Upper lobe of right lung (tissue), 1 donor: ENCODE data around the gene TFDP2. TPM values are rescaled to one million over a fixed set of nuclear protein-coding genes. Genes with fewer than 3 reads are reported as not detected.
A peak's percentile ranks its signal among the peaks of the same experiment; 100 is the strongest.

ENCODE experiments used
- ATAC-seq: fragments of 200-7000 bp; cut with Tn5 transposase; one replicate; pipeline ENCODE4 v1.9.1; 2020; ENCODE audit warnings: mild to moderate bottlenecking, moderate library complexity
- DNase-seq: peaks from one replicate; pipeline ENCODE4 v3.0.0-alpha.2; 2020
- H3K27ac ChIP-seq: fragments of 200-600 bp; one replicate; pipeline ENCODE4 v1.8.0; 2022
- H3K27me3 ChIP-seq: fragments of 200-600 bp; one replicate; pipeline ENCODE4 v1.8.0; 2022; ENCODE audit warnings: mild to moderate bottlenecking
- H3K36me3 ChIP-seq: fragments of 200-600 bp; one replicate; pipeline ENCODE4 v1.8.0; 2022
- H3K4me1 ChIP-seq: fragments of 200-600 bp; one replicate; pipeline ENCODE4 v1.8.0; 2022
- H3K4me3 ChIP-seq: fragments of 200-600 bp; one replicate; pipeline ENCODE4 v1.8.0; 2022; ENCODE audit warnings: mild to moderate bottlenecking
- H3K9me3 ChIP-seq: fragments of 200-600 bp; one replicate; pipeline ENCODE4 v1.8.0; 2022
- intact Hi-C: fragments of 100-400 bp; cut with DNase I; formaldehyde crosslinking; loops from one replicate; pipeline ENCODE4 v1.11.0; 2022
- total RNA-seq: library from RNA; stranded (reverse); fragmentation: NEBNext Ultra II Directional; extraction: Animal tissue kit (Norgen Biotek cat#: 25700); gene quantifications from one replicate; pipeline ENCODE4 v1.2.1, GENCODE V29; 2021
- TF ChIP-seq, protein P1 (sequence below): fragments of 200-600 bp; IDR thresholded peaks from one replicate; pipeline ENCODE4 v1.8.0; 2022; ENCODE audit warnings: antibody characterized with exemption
- donor health status: DM: no; HTN: yes; CAD: no; lungs with severe emphysema.

TFDP2 gene
- total RNA-seq, 1 donor from 2014 or later, result 26.7 TPM

DNA sequence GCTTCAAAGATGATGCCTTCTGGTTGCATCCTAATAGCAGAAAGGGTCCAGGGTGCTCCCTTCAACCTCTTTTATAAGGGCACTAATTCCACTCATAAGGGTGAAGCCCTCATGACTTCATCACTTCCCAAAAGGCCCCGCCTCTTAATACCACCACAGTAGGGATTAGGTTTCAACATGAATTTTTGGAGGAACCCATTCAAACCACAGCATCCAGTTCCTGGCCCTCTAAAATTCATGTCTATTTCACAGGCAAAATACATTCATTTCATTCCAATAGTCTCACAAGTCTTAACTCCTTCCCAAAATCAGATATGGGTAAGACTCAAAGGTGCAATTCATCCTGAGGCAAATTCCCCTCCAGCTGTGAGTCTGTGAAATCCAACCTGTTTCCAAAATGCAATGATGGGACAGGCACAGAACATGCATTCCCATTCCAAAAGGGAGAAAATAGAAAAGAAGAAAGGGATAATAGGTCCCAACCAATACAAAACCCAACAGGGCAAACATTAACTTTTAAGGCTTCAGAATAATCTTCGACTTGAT lies 148.9 kb downstream of the TFDP2 start:
- no peaks in the 10 kb centered on the region for H3K4me1 ChIP-seq
- ATAC-seq (no peak), DNase-seq (no peak)
- TF ChIP-seq, protein P1, sequence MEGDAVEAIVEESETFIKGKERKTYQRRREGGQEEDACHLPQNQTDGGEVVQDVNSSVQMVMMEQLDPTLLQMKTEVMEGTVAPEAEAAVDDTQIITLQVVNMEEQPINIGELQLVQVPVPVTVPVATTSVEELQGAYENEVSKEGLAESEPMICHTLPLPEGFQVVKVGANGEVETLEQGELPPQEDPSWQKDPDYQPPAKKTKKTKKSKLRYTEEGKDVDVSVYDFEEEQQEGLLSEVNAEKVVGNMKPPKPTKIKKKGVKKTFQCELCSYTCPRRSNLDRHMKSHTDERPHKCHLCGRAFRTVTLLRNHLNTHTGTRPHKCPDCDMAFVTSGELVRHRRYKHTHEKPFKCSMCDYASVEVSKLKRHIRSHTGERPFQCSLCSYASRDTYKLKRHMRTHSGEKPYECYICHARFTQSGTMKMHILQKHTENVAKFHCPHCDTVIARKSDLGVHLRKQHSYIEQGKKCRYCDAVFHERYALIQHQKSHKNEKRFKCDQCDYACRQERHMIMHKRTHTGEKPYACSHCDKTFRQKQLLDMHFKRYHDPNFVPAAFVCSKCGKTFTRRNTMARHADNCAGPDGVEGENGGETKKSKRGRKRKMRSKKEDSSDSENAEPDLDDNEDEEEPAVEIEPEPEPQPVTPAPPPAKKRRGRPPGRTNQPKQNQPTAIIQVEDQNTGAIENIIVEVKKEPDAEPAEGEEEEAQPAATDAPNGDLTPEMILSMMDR, result no peak
- no peaks in the 10 kb centered on the region for H3K27me3 ChIP-seq
- intact Hi-C loops, result no loop called here
- H3K36me3 ChIP-seq, result peaks cover 7% of the 10 kb centered on the region
- no peak overlapping the region for H3K4me3 ChIP-seq
- H3K9me3 ChIP-seq, result no peaks in the 10 kb centered on the region
- no peak overlapping the region for H3K27ac ChIP-seq

DNA sequence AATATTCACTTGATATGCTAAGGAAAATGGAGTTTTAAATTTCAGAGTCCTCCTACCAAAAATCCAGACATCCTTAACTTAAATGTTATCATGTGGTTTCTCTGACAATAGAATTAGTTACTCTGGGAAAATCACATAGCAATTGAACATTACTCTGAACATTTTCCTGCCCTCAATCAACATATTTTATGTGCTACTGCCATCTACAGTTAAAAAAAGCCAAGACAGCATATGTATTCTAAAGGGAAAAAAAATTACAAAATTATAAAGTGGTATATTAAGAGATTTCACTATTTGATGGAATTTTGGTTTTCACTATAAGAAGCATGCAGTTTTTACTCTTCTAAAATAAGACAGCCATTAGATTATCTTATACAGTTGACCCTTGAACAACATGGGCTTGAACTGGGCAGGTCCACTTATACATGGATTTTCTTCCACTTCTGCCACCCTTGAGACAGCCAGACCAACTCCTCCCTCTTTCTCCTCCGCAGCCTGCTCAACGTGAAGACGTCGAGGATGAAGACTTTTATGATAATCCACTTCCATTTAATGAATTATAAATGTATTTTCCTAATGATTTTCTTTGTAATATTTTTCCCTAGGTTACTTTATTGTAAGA lies 150.6 kb downstream of the TFDP2 start:
- no peaks in the 10 kb centered on the region for H3K27me3 ChIP-seq
- H3K36me3 ChIP-seq, result no peaks in the 10 kb centered on the region
- H3K27ac ChIP-seq, result no peak overlapping the region
- no peak for DNase-seq
- no peak overlapping the region for H3K4me3 ChIP-seq
- TF ChIP-seq, protein P1, result peak; percentile 14
- no peaks in the 10 kb centered on the region for H3K9me3 ChIP-seq
- intact Hi-C loops, result no loop called here
- no peak for ATAC-seq
- no peaks in the 10 kb centered on the region for H3K4me1 ChIP-seq

DNA sequence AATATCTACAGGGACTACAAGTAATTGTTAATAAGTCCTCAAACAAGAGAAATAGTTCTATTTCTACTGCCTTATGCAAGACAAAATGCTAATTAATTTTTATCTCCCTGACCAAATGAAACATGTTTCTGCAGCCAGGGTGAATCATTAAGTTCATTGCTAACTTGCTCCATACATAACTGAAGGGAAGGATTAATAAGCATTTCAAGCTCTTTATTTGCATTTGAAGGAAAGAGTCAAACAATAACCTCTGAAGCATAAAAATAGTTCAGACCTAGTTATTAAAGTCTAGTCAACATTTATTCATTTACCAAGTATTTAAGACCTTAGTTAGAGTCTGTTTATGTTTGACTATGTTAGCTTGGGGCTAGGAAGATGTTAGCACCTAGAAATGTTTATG lies 152.9 kb downstream of the TFDP2 start:
- TF ChIP-seq, protein P1, result no peak
- ATAC-seq (no peak), DNase-seq (no peak)
- Histone ChIP-seq H3K9me3 (no peaks in the 10 kb centered on the region), H3K27ac (no peak overlapping the region), H3K4me3 (no peak overlapping the region), H3K27me3 (no peaks in the 10 kb centered on the region), H3K4me1 (no peaks in the 10 kb centered on the region), H3K36me3 (no peaks in the 10 kb centered on the region)
- intact Hi-C loops, result no loop called here

DNA sequence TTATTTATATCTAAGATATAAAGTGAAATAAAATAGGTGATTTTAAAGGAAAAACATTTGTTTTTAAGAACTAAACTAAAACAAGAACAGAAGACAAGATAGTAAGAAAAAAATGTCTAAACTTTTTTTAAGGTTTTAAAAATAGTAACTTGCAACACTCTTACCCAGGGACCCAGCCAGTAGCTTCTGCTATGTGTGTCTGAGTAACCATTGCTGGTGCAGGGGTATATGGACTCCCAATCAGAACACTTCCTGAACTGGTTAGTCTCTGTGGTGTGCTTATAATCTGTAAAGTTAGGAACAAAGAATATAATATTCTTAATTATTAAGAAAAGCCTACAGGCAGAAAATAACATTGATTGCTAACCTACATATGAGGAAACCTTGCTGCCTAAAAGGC lies 154.5 kb downstream of the TFDP2 start:
- Histone ChIP-seq H3K27me3 (no peaks in the 10 kb centered on the region), H3K4me1 (no peaks in the 10 kb centered on the region), H3K27ac (no peak overlapping the region), H3K9me3 (no peaks in the 10 kb centered on the region), H3K4me3 (no peak overlapping the region), H3K36me3 (no peaks in the 10 kb centered on the region)
- DNase-seq (no peak), ATAC-seq (no peak)
- TF ChIP-seq, protein P1, result no peak
- intact Hi-C loops, result no loop called here

DNA sequence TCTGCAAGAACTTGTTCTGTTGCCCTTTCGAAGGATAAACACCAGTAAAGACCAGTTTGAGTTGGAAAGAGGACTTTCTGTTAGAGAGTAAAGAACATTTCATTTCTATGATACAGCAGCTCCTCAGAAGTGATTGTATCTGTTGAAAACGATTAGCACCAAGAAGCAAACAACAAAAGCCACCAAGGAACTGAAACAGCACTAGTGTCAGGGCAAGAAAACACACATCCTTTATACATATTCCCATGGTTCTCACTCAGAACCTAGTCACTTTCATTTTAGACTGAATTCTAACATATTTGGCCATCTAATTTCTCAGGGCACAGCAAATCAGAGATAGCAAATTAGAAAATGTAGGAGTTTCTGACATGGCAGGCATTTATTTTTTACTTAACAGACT lies 156.8 kb downstream of the TFDP2 start:
- Histone ChIP-seq H3K27me3 (no peaks in the 10 kb centered on the region), H3K4me1 (no peaks in the 10 kb centered on the region), H3K27ac (no peak overlapping the region), H3K9me3 (no peaks in the 10 kb centered on the region), H3K36me3 (no peaks in the 10 kb centered on the region), H3K4me3 (no peak overlapping the region)
- intact Hi-C loops, result no loop called here
- ATAC-seq, result no peak
- DNase-seq, result no peak
- TF ChIP-seq, protein P1, result no peak
